WTC11 (cell line): ENCODE measurements around the gene SOX6. TPM values are rescaled to one million over a fixed set of nuclear protein-coding genes. Genes with fewer than 3 reads are reported as not detected.
"Not testable (repeated sequence)": the region's sequence is repeated elsewhere in the genome, so short reads cannot be mapped to it uniquely, and the experiment has no call there.

Source experiments
- ATAC-seq: fragments of 200-7000 bp; cut with Tn5 transposase; 2 replicates; pipeline ENCODE4 v1.10.0; 2021; ENCODE audit warnings: mild to moderate bottlenecking, moderate library complexity
- CTCF ChIA-PET: fragments of 300-600 bp; sonication (Branson Sonifier 250); formaldehyde crosslinking; loops from one replicate; lab custom pipeline; 2021; ENCODE audit warnings: antibody characterized with exemption; lab: Charles Lee
- POLR2A ChIA-PET: fragments of 350-600 bp; sonication (Branson Sonifier 250); formaldehyde crosslinking; loops from one replicate; lab custom pipeline; 2021; ENCODE audit warnings: antibody characterized with exemption; lab: Charles Lee
- DNase-seq: peaks from one replicate; pipeline ENCODE4 v3.0.0; 2021; ENCODE audit warnings: low spot score
- H3K27ac Mint-ChIP-seq: 2 replicates; pipeline ENCODE4 v1.8.0; 2021; ENCODE audit warnings: mixed read lengths
- H3K27me3 Mint-ChIP-seq: 2 replicates; pipeline ENCODE4 v1.8.0; 2021; ENCODE audit warnings: low read depth, mild to moderate bottlenecking, moderate library complexity, mixed read lengths
- H3K36me3 Mint-ChIP-seq: 2 replicates; pipeline ENCODE4 v1.8.0; 2021; ENCODE audit warnings: mixed read lengths
- H3K4me1 Mint-ChIP-seq: 2 replicates; pipeline ENCODE4 v1.8.0; 2022; ENCODE audit warnings: mixed read lengths
- H3K4me3 Mint-ChIP-seq: 2 replicates; pipeline ENCODE4 v1.8.0; 2021; ENCODE audit warnings: mild to moderate bottlenecking, moderate library complexity, mixed read lengths
- H3K9me3 Mint-ChIP-seq: 2 replicates; pipeline ENCODE4 v1.8.0; 2021; ENCODE audit warnings: mixed read lengths
- ATF1 ChIP-seq: sonication (generic); formaldehyde crosslinking; IDR thresholded peaks from 2 replicates; pipeline ENCODE4 v1.8.1; 2023; ENCODE audit warnings: mild to moderate bottlenecking, moderate library complexity, missing genetic modification reagents
- CREB1 ChIP-seq: sonication (generic); formaldehyde crosslinking; IDR thresholded peaks from 2 replicates; pipeline ENCODE4 v1.8.0; 2023; ENCODE audit warnings: mild to moderate bottlenecking, missing genetic modification reagents
- E2F1 ChIP-seq: sonication (generic); formaldehyde crosslinking; IDR thresholded peaks from 2 replicates; pipeline ENCODE4 v1.8.0; 2022; ENCODE audit warnings: mild to moderate bottlenecking, missing genetic modification reagents
- FOXP1 ChIP-seq: sonication (generic); formaldehyde crosslinking; IDR thresholded peaks from 2 replicates; pipeline ENCODE4 v1.8.0; 2022; ENCODE audit warnings: missing genetic modification reagents, mild to moderate bottlenecking, moderate library complexity, borderline replicate concordance
- MYBL2 ChIP-seq: sonication (generic); formaldehyde crosslinking; IDR thresholded peaks from 2 replicates; pipeline ENCODE4 v1.8.1; 2023; ENCODE audit warnings: mild to moderate bottlenecking, moderate library complexity, missing genetic modification reagents
- OVOL2 ChIP-seq: fragments of 250-450 bp; sonication (Bioruptor Pico); IDR thresholded peaks from 2 replicates; pipeline ENCODE4 v1.9.0; 2021; ENCODE audit warnings: mild to moderate bottlenecking, borderline replicate concordance
- SOX15 ChIP-seq: fragments of 250-450 bp; sonication (Bioruptor Pico); IDR thresholded peaks from 2 replicates; pipeline ENCODE4 v1.9.0; 2021; ENCODE audit warnings: mild to moderate bottlenecking
- ZNF138 ChIP-seq: sonication (generic); formaldehyde crosslinking; conservative IDR thresholded peaks from 2 replicates; pipeline ENCODE4 v1.8.1; 2022; ENCODE audit warnings: mild to moderate bottlenecking, moderate library complexity, missing genetic modification reagents
- ZNF423 ChIP-seq: fragments of 250-450 bp; sonication (Bioruptor Pico); IDR thresholded peaks from 2 replicates; pipeline ENCODE4 v2.1.2; 2022; ENCODE audit warnings: mild to moderate bottlenecking, moderate library complexity
- ZNF671 ChIP-seq: fragments of 250-450 bp; sonication (Bioruptor Pico); IDR thresholded peaks from 2 replicates; pipeline ENCODE4 v1.8.0; 2021; ENCODE audit warnings: mild to moderate bottlenecking
- total RNA-seq: library from RNA; stranded (reverse); gene quantifications from 3 replicates; pipeline ENCODE4 v1.2.3, GENCODE V29; 2021
- TF ChIP-seq, protein P1 (sequence below): sonication (generic); formaldehyde crosslinking; conservative IDR thresholded peaks from 2 replicates; pipeline ENCODE4 v1.8.1; 2023; ENCODE audit warnings: mild to moderate bottlenecking, low read depth, missing genetic modification reagents, moderate library complexity
- TF ChIP-seq, protein P2 (sequence below): sonication (generic); formaldehyde crosslinking; IDR thresholded peaks from 2 replicates; pipeline ENCODE4 v1.8.0; 2022; ENCODE audit warnings: mild to moderate bottlenecking, missing genetic modification reagents
- TF ChIP-seq, protein P3 (sequence below): sonication (generic); formaldehyde crosslinking; IDR thresholded peaks from 2 replicates; pipeline ENCODE4 v1.8.1; 2022; ENCODE audit warnings: mild to moderate bottlenecking, moderate library complexity, missing genetic modification reagents

Gene SOX6
- total RNA-seq, 1 experiment from 2014 or later = 0.13 TPM

DNA sequence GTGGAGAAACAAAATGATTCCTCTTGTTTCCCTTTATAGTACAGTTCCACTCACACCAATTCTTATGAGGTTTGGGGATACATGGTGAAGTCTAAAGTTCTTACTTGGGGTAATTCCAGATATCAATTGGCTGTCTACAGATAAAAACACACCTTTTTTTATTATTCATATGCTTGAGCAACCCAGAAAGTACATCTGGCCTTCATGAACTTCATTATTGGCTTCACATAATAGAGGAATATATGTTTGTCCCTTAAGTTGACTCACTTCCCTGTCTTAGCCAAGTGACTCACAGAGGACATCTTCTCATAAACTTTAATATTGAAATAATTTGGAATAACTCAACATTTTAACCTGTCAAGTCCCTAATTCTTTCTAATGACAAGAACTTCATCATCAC is 36.3 kb upstream of the SOX6 start:
- Mint-ChIP-seq H3K4me1 (no peaks in the 10 kb centered on the region), H3K27ac (no peak overlapping the region), H3K9me3 (no peaks in the 10 kb centered on the region), H3K27me3 (peaks cover 75% of the 10 kb centered on the region), H3K4me3 (no peak overlapping the region), H3K36me3 (no peaks in the 10 kb centered on the region)
- ATAC-seq (no peak), DNase-seq (no peak)
- CTCF ChIA-PET = no interaction called here
- no peak for TF ChIP-seq MYBL2 (CRISPR knock-in tag)
- TF ChIP-seq FOXP1 = no peak
- TF ChIP-seq, protein P1, sequence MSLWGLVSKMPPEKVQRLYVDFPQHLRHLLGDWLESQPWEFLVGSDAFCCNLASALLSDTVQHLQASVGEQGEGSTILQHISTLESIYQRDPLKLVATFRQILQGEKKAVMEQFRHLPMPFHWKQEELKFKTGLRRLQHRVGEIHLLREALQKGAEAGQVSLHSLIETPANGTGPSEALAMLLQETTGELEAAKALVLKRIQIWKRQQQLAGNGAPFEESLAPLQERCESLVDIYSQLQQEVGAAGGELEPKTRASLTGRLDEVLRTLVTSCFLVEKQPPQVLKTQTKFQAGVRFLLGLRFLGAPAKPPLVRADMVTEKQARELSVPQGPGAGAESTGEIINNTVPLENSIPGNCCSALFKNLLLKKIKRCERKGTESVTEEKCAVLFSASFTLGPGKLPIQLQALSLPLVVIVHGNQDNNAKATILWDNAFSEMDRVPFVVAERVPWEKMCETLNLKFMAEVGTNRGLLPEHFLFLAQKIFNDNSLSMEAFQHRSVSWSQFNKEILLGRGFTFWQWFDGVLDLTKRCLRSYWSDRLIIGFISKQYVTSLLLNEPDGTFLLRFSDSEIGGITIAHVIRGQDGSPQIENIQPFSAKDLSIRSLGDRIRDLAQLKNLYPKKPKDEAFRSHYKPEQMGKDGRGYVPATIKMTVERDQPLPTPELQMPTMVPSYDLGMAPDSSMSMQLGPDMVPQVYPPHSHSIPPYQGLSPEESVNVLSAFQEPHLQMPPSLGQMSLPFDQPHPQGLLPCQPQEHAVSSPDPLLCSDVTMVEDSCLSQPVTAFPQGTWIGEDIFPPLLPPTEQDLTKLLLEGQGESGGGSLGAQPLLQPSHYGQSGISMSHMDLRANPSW (CRISPR knock-in tag) = no peak
- no peak for TF ChIP-seq ATF1
- TF ChIP-seq OVOL2 (CRISPR knock-in tag) = no peak
- no peak for TF ChIP-seq E2F1 (CRISPR knock-in tag)
- no peak for TF ChIP-seq CREB1 (CRISPR knock-in tag)
- TF ChIP-seq, protein P2, sequence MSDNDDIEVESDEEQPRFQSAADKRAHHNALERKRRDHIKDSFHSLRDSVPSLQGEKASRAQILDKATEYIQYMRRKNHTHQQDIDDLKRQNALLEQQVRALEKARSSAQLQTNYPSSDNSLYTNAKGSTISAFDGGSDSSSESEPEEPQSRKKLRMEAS (CRISPR knock-in tag) = no peak
- no peak for TF ChIP-seq ZNF423 (CRISPR knock-in tag)
- TF ChIP-seq, protein P3, sequence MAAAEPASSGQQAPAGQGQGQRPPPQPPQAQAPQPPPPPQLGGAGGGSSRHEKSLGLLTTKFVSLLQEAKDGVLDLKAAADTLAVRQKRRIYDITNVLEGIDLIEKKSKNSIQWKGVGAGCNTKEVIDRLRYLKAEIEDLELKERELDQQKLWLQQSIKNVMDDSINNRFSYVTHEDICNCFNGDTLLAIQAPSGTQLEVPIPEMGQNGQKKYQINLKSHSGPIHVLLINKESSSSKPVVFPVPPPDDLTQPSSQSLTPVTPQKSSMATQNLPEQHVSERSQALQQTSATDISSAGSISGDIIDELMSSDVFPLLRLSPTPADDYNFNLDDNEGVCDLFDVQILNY (CRISPR knock-in tag) = no peak
- no peak for TF ChIP-seq SOX15
- TF ChIP-seq, all 79 proteins: peak for 0
- POLR2A ChIA-PET = no interaction called here

DNA sequence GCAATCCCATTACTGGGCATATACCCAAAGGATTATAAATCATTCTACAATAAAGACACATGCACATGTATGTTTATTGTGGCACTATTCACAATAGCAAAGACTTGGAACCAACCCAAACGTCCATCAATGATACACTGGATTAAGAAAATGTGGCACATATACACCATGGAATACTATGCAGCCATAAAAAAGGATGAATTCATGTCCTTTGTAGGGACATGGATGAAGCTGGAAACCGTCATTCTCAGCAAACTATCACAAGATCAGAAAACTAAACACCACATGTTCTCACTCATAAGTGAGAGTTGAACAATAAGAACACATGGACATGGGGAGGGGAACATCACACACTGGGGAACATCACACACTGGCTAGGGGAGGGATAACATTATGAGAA is 34.5 kb upstream of the SOX6 start:
- CTCF ChIA-PET, POLR2A ChIA-PET, H3K4me3 Mint-ChIP-seq, DNase-seq, H3K4me1 Mint-ChIP-seq, H3K9me3 Mint-ChIP-seq, H3K36me3 Mint-ChIP-seq, H3K27ac Mint-ChIP-seq, ATAC-seq: not testable (repeated sequence)
- peaks cover 59% of the 10 kb centered on the region for H3K27me3 Mint-ChIP-seq

DNA sequence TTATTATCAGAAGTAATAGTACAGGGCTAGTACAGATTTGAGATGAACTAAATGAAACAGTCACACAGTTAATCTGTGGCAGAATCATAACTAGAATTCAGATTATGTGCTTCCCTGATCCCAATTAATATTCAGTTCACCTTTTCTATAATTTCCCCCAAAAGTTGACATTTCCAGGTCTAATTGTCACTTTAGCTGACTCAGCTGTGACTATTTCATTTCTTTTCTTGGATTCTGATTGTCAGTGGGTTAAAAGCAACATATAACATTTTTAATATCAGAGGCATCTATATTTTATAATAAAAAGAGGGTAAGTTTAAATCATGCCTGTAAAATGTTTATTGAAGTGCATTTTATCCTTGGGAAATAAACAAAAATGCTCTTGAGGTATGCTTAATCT is 28.8 kb upstream of the SOX6 start:
- Mint-ChIP-seq H3K4me3 (no peak overlapping the region), H3K9me3 (no peaks in the 10 kb centered on the region), H3K27me3 (peaks cover 32% of the 10 kb centered on the region), H3K36me3 (no peaks in the 10 kb centered on the region), H3K27ac (no peak overlapping the region), H3K4me1 (no peaks in the 10 kb centered on the region)
- DNase-seq (no peak), ATAC-seq (no peak)
- no peak for TF ChIP-seq MYBL2 (CRISPR knock-in tag)
- no peak for TF ChIP-seq ZNF671 (CRISPR knock-in tag)
- CTCF ChIA-PET = no interaction called here
- POLR2A ChIA-PET = no interaction called here

- H3K27me3 Mint-ChIP-seq = peaks cover 22% of the 10 kb centered on the region
- POLR2A ChIA-PET = no interaction called here
- ATAC-seq (no peak), DNase-seq (no peak)
- no peaks in the 10 kb centered on the region for H3K9me3 Mint-ChIP-seq
- no peak for TF ChIP-seq ZNF138
- CTCF ChIA-PET = no interaction called here
- H3K4me3 Mint-ChIP-seq = no peak overlapping the region
- H3K27ac Mint-ChIP-seq = no peak overlapping the region
- H3K4me1 Mint-ChIP-seq = no peaks in the 10 kb centered on the region
- no peaks in the 10 kb centered on the region for H3K36me3 Mint-ChIP-seq
These were observed 26.5 kb upstream of the SOX6 start for GRCh38 chr11:16382638-16383380.
